GM18508 (cell line): Measurements from ENCODE around the gene COX6A2.
"Not testable (repeated sequence)": the region's sequence is repeated elsewhere in the genome, so short reads cannot be mapped to it uniquely, and the experiment has no call there.

Experiments used
- ATAC-seq: cut with Tn5 transposase; IDR thresholded peaks from one replicate; pipeline ENCODE4 v1.9.1; 2021; ENCODE audit warnings: moderate number of reproducible peaks; ENCODE audit not compliant: insufficient read depth, unreplicated experiment

COX6A2 gene

DNA sequence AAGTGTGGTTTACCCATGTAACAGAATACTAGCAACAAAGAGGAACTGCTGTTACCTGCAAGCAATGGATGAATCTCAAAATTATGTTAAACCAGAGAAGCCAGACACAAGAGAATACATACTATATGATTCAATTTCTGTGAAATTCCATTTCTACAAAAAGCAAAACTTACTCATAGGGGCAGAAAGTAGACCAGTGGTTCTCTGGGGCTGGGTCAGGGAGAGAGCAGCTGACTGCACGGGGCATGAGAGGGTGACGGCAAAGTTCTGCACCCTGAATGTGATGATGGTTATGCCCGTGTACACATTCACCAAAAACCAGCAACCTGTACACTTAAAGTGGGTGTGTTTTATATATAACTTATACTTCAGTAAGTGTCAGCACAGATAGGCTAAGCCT is 11.4 kb upstream of the COX6A2 start:
- no peak for ATAC-seq

DNA sequence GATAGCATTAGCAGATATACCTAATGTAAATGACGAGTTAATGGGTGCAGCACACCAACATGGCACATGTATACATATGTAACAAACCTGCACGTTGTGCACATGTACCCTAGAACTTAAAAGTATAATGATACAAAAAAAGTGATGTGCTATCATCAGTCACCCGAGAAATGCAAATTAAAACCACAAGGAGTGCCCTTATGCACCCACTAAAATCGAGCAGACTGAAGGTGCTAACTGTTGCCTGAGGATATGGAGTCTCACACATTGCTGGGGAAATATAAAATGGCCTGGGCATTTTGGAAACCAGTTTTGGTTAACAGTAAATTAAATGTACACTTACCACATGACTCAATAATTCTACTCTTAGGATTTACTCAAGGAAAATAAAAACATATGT is 10.9 kb upstream of the COX6A2 start:
- ATAC-seq, result not testable (repeated sequence)

DNA sequence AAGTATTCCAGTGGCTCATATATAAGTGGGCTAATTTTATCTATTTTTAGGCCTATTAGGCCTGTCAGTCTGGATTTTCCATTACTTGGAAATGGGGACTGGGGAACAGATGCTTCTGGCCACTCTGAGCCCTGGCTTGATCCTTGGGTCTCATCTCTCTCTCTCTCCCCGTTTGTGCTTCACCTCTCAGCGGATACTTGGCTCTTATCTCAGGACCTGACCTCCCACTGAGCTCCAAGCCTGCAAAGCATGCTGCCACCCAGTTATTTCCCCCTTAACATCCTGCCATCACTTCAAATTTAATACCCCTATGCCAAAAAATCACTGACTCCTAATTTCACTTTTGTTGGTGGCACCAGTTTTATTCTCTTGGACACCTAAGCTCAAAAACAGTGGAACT is 10.3 kb upstream of the COX6A2 start:
- no peak for ATAC-seq

DNA sequence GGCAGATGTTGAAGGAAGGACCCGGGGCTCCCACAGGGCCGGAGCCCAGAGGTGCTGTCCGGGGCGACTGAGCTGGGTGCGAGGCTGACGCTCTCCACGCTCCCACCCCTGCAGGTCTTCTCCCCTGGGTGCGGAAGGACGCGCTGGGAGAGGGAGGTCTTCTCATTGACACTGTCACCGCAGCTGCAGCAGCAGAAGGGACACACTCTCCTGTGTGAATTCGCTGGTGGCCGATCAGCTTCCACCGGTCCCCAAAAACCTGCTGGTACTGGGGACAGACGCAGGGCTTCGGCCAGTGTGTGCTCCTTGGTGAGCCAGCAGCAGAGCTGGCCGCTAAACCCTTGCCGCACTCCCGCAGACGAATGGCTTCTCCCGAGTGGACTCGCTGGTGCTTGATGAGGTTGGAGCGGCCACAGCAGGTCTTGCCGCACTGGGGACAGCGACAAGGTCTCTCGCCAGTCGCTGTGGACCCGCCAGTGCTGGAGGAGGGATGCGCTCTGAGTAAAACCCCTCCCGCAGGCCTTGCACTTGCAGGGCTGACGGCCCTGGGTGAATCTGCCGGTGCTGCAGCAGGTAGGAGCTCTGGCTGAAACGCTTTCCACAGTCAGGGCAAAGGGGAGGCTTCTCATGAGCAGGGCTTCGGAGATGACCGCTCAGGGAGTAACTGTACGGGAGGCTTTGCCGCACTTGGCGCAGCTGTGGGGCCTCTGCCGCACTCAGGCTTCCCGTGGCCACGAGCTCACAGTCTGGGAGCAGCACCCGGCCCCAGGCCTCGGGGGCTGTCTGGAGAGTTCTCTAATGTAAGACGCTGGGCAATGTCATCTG is 8.3 kb upstream of the COX6A2 start:
- ATAC-seq, result no peak

DNA sequence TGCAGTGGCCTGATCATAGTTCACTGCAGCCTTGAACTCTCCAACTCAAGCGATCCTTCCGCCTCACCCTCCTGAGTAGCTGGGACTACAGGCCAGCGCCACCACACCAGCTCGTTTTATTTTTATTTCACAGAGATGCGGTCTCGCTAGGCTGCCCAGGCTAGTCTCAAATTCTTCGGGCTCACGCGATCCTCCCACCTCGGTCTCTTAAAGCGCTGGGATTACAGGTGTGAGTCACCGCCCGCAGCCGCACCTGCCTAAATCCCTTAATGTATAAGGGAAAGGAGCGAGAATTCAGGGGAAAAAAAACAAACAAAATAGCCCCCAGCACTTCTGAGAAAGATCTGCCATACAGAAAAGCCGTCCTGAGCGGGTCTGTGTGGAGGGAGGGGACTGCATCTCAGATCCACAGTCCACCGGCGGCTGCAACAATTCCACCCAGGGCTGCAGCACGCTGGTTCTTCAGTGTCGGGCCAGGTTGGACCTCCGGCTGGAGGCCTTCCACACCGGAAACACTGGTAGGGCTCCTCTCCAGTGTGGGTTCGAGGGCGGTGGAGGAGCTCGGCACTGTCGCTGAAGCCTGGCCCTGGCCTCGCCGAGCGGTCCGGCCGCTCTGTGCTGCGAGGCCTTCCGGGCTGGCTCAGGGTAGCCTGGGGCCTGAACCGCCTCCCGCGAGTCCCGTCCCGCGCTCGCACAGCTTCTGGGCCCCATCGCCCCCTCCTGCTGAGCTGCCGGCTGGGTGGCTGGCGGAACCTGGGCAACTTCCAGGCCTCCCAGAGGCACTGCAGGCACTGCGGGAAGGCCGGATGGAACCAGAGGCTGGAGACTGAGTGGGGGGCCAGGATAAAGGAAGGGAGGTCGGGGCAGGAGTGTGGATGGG is 7.4 kb upstream of the COX6A2 start:
- no peak for ATAC-seq

DNA sequence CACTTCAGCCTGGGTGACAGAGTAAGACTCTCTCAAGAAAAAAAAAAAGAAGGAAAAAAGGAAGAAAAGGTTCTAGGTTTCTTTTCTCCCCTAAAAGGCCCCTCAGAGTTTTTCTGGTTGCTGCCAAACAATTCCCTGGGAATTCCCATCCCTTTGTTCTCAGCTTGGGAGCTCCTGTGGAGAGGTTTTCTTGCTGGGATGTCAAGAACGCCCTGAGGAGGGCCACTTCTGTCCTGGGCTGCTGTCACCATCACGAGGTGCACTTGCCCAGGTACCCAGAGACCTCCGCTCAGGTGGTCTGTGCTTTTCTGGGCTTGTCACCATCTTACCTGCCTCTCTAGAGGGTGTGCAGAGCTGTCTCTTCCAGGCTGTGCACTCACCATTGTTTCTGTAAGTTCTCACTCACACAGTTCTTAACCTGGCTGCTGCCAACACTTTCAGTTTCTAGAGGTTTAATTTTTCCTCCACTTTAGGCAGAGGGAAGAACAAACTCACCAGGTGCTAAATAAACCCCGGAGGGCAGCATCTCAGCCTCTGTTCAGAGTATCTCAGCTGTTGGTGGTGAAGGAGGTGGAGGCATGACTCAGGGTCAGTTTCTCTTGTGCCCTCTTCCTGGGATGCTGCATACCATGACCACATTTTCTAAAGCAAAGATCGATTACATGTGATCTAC is 2.4 kb upstream of the COX6A2 start:
- no peak for ATAC-seq

DNA sequence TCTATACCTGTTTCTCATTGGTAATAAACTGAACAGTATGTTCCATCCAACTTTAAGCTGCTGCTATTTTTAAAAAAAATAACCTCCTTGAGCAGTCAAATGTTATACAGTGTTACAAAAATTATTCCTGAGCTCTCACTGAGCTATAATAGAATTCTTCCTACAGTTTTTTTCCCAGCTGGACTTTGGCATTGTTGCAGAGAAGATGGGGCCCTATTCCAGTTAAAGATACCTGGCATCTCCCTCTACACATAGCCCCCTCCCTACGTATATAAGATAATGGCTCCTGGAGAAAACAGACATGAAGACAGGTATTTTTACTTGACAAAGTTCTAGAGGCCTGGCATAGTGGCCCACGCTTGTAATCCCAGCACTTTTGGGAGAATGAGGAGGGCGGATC is 1.6 kb upstream of the COX6A2 start:
- no peak for ATAC-seq

DNA sequence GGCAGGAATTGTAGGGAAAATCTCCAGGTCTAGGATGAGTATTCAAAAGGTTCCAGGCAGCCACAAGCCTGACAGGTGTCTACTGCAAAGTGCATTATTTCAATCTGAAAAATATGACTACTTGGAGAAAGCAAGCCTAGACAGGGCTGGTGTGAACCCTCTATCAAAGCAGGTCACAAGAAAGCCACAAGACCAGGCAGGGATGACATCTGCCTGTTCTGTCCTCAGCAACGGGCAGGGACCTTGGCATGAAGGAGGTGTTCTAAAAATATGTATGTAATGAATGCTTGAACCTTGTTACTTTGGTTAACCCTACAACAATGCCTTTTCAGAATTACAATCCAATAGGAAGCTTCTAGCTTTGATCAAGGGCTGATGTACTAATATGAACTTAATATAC is 1.2 kb upstream of the COX6A2 start:
- no peak for ATAC-seq

DNA sequence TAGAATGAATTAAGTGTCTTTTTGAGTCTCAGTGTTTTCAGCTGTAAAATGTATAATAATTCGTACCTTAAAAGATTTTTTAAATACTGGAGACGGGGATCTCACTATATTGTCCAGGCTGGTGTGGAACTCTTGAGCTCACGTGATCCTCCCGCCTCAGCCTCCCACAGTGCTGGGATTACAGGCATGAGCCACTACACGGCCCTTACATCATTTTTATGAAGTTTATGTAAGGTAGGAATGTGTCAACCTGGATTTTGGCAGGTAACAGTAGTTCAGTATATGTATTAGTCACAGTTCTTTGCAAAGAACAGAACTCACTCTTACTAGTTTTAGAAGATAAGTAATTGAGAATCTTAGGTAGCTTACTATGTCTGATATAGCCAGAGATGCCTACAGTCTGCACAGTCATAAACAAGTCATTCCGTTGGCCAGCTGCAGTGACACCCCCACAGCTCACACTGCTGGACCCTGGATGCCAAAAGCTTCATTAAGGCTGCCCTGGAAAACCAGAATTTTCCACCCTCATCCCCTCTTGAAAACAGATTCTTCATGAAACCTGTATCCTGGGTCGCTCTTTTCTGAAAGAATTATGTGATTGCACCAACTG is 583 bp upstream of the COX6A2 start:
- ATAC-seq, result no peak

DNA sequence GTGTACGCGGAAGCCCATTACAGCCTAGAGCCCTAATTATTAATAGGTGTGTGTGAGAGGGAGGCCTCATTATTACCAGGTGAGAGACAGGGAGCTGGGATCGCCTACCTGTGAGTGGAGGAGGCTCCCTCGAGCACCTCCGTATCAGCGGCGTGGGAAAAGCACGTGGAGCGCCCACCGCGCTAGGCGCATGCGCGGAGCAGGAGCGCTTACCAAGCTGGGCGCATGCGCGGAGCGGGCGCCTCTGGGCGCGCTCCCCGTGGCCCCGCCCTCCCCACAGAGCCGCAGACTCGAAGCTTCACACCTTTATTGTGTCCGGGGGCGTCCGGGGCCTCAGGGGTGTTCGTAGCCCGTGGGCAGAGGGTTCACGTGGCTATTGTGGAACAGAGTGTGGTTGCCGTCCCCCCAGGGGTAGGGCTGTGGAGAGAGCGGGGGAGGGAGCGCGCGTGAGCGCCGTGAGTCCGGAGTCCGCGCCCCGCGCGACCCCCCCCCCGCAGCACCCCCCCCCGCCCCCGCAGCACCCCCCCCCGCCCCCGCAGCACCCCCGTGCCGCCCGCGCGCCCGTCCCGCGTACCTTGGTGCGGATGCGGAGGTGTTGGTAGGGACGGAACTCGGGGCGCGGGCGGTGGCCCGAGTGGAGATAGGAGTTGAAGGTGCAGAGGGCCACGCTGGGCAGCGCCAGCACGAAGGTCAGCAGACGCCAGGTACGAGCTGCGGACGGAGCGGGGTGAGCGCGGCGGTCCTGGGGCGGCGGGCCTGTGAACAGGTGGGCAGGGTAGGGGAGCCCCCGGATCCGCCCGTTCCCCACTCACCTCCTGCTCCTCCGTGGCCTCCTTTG is 500 bp downstream of the COX6A2 start:
- no peak for ATAC-seq

DNA sequence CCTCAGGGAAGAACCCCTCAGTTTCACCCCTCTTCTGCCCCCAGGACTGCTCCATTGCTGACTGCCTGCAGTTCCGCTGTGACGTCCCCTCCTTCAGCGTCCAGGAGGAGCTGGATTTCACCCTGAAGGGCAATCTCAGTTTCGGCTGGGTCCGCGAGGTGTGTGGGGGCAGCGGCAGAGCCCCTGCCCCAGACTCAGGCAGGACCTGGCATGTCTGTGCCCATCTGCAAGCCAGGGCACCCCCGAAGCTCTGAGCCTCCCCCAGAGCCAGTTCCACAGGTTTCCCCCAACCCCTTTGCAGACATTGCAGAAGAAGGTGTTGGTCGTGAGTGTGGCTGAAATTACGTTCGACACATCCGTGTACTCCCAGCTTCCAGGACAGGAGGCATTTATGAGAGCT is 4.4 kb downstream of the COX6A2 start:
- no peak for ATAC-seq

DNA sequence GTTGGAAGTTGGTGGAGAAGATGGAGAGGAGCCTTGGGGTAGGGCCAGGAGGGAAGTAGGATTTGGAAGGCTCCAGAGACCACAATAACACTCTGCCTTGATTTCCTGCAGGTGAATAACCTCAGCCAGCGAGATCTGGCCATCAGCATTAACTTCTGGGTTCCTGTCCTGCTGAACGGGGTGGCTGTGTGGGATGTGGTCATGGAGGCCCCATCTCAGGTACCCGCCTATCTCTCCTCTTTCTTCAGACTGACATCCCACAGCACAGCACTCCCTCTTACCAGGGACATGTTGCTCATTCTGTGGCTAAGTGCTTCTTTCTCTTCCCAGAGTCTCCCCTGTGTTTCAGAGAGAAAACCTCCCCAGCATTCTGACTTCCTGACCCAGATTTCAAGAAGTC is 4.9 kb downstream of the COX6A2 start:
- ATAC-seq, result no peak

DNA sequence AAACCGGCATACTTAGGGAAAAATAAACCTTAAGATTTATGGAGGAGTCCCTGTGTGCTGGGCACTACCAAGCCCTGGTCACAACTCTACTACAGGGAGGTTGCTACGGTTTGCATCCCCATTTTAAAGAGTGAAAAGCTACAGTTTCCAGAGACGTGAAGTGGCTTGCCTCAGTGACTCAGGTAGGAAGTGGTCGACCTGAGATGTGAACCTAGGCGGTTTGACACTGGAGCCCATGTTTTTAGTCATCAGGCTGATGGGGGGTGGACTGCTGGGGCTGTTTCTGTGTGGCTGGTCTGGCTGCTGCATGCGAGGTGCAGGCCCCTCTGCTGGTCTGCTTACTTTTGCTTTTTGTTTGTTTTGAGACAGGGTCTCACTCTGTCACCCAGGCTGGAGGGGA is 6.6 kb downstream of the COX6A2 start:
- ATAC-seq, result no peak

DNA sequence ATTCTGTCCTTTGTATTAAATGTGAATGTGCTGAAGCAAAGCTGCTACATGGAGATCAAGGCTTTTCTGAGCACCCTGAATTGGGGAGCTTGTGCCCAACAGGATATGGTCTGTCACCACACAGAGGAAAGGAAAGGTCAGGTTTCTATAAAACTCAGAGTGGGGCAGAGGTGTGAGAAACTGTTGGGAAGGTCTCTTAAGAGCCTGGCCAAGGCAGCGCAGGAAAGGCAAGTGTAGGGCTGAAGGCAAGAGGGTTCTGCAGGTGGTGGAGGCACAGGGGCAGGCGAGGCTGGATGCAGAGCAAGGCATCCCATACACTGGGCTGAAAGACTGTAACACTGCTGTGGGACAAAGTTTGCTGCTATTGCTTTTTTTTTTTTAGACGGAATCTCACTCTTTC is 8.1 kb downstream of the COX6A2 start:
- ATAC-seq, result no peak

DNA sequence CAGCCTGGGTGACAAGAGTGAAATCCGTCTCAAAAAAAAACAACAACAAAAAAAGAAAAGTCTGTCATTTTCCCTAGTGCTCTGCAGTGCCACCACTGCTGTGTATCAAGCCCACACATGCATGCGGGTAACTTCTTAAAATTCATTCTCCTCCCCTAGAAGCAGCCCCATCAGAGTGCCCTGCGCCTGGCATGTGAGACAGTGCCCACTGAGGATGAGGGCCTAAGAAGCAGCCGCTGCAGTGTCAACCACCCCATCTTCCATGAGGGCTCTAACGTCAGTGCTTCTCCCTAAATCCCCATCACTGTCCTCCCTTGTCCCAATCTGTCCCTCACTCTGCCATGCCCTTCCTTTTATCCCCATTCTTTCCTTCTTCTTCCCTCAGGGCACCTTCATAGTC is 10.2 kb downstream of the COX6A2 start:
- no peak for ATAC-seq

DNA sequence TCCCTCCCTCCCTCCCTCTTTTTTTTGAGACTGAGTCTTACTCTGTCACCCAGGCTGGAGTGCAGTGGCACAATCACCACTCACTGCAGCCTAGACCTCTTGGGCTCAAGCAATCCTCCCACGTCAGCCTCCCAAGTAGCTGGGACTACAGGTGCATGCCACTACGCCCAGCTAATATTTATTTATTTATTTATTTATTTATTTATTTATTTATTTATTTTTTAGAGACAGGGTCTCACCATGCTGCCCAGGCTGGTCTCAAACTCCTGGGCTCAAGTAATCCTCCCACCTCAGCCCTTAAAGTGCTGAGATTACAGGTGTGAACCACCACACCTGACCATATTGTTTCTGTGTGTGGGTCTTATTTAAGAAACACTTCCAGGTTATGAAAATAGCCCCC is 11.1 kb downstream of the COX6A2 start:
- not testable (repeated sequence) for ATAC-seq

DNA sequence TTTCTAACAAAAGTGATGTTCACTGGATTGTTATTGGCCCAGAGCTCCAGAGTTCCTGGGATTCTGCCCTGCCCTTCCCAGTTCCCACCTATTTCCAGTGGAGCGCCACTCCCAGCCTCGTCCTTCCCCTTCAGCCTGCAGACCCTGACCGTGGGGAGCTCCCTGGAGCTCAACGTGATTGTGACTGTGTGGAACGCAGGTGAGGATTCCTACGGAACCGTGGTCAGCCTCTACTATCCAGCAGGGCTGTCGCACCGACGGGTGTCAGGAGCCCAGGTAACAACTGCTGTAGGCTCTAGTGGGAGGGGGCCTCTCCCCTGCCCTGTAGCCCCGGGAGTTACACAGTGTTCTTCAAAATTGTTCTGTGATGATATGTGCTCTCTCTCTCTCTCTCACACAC is 11.8 kb downstream of the COX6A2 start:
- ATAC-seq, result no peak

DNA sequence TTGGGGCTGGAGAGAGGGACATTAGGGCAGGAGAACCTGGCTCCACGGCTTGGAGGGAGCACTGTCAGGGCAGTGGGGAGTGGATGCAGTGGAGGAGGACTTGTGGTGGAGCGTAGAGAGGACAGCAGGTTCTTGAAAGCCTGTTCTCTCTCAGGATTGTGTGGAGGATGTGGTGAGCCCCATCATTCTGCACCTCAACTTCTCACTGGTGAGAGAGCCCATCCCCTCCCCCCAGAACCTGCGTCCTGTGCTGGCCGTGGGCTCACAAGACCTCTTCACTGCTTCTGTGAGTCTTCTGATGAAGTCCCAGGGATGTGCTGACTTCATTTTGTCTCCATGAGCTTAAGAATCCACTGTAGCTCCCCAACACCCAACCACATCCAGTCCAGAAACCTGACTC is 13.5 kb downstream of the COX6A2 start:
- no peak for ATAC-seq

DNA sequence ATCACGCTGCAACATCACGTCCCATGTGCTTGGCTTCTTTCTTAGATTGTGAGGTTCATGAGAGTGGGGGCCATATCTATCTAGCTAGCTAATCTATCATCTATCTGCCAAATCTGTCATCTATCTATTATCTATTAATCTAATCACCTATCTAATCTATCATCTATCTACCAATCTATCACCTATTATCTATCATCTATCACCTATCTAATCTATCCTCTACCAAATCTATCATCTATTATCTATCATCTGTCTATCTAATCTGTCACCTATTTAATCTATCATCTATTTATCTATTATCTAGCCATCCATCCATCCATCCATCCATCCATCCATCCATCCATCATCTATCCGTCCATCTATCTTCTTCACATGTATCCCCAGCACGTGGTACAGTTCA is 14.2 kb downstream of the COX6A2 start:
- no peak for ATAC-seq

DNA sequence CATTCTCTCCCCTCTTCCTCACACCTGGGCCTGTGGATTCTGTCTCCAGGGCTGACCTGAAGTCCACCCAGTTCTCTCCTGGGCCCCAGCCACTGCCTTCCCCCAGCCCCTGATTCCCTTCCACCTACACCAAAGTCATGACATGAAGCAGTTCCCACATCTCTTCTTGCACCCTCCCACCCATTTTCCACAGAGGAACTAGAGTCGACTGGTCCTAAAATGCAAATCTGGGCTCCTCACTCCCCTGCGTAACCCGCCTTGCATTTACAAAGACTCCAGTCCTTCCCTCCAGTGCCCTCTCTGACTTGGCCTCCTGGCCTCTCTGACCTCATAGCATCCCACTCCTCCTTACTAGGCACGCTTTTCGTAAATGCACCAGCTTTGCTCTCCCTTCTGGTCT is 14.8 kb downstream of the COX6A2 start:
- ATAC-seq, result no peak
